NT2/D1 (cell line): ENCODE measurements around the gene PSMD12.
"Not testable (repeated sequence)": the region's sequence is repeated elsewhere in the genome, so short reads cannot be mapped to it uniquely, and the experiment has no call there.

ENCODE experiments used
- DNase-seq: peaks from one replicate; pipeline ENCODE4 v3.0.0-alpha.2; 2011; ENCODE audit warnings: low read depth, low spot score
- H3K27me3 ChIP-seq: 2 replicates; pipeline ENCODE4 v1.6.0; 2011; ENCODE audit warnings: mild to moderate bottlenecking; ENCODE audit not compliant: insufficient read length, insufficient read depth
- H3K36me3 ChIP-seq: 2 replicates; pipeline ENCODE4 v1.6.1; 2011; ENCODE audit warnings: mild to moderate bottlenecking, low read length, mixed read lengths; ENCODE audit not compliant: insufficient read depth, insufficient read length
- H3K4me1 ChIP-seq: 2 replicates; pipeline ENCODE4 v1.5.1; 2011; ENCODE audit not compliant: insufficient read depth, insufficient read length
- H3K4me3 ChIP-seq: 2 replicates; pipeline ENCODE4 v1.5.1; 2011; ENCODE audit warnings: low read depth; ENCODE audit not compliant: insufficient read length
- H3K9ac ChIP-seq: 2 replicates; pipeline ENCODE4 v1.6.0; 2011; ENCODE audit warnings: low read depth; ENCODE audit not compliant: insufficient read length
- H3K9me3 ChIP-seq: 2 replicates; pipeline ENCODE4 v1.5.1; 2011; ENCODE audit warnings: mild to moderate bottlenecking, low read length; ENCODE audit not compliant: insufficient read depth
- SUZ12 ChIP-seq: IDR thresholded peaks from 2 replicates; pipeline ENCODE4 v1.6.1; 2011; ENCODE audit not compliant: insufficient read length, insufficient read depth; ENCODE audit errors: extremely low read depth
- YY1 ChIP-seq: IDR thresholded peaks from 2 replicates; pipeline ENCODE4 v1.6.1; 2011; ENCODE audit not compliant: insufficient read length, insufficient read depth
- ZNF274 ChIP-seq: IDR thresholded peaks from 2 replicates; pipeline ENCODE4 v1.6.1; 2011; ENCODE audit warnings: mild to moderate bottlenecking, low read depth, low read length

The PSMD12 gene

GRCh38 chr17:67392111-67392510 is 25.7 kb upstream of the PSMD12 start:
- Histone ChIP-seq H3K36me3 (no peaks in the 10 kb centered on the region), H3K4me3 (no peak overlapping the region), H3K4me1 (peaks cover 3% of the 10 kb centered on the region), H3K9ac (no peak overlapping the region), H3K27me3 (no peaks in the 10 kb centered on the region), H3K9me3 (no peaks in the 10 kb centered on the region)
- no peak for DNase-seq
- TF ChIP-seq YY1 (no peak), ZNF274 (no peak), SUZ12 (no peak)

- DNase-seq, result no peak
- Histone ChIP-seq H3K4me1 (peaks cover 3% of the 10 kb centered on the region), H3K9ac (no peak overlapping the region), H3K36me3 (no peaks in the 10 kb centered on the region), H3K9me3 (no peaks in the 10 kb centered on the region), H3K27me3 (no peaks in the 10 kb centered on the region), H3K4me3 (no peak overlapping the region)
- TF ChIP-seq SUZ12, result no peak
- TF ChIP-seq YY1, result no peak
- no peak for TF ChIP-seq ZNF274
Observed at GRCh38 chr17:67390646-67391361, 24.4 kb upstream of the PSMD12 start.

- H3K27me3 ChIP-seq, result no peaks in the 10 kb centered on the region
- H3K9me3 ChIP-seq, result peaks cover 3% of the 10 kb centered on the region; the same call in 1 of the 2 replicates
- peaks cover 3% of the 10 kb centered on the region for H3K4me1 ChIP-seq
- no peak overlapping the region for H3K4me3 ChIP-seq
- no peak overlapping the region for H3K9ac ChIP-seq
- H3K36me3 ChIP-seq, result no peaks in the 10 kb centered on the region
- DNase-seq, result no peak
- TF ChIP-seq SUZ12 (no peak), YY1 (no peak), ZNF274 (no peak)
Observed at GRCh38 chr17:67390006-67390645, 23.7 kb upstream of the PSMD12 start.

GRCh38 chr17:67388986-67389385 is 22.6 kb upstream of the PSMD12 start:
- no peak overlapping the region for H3K4me3 ChIP-seq
- peaks cover 14% of the 10 kb centered on the region; the same call in 1 of the 2 replicates for H3K9me3 ChIP-seq
- no peaks in the 10 kb centered on the region for H3K27me3 ChIP-seq
- no peak for DNase-seq
- H3K36me3 ChIP-seq, result no peaks in the 10 kb centered on the region
- TF ChIP-seq YY1, result no peak
- no peak for TF ChIP-seq SUZ12
- no peak for TF ChIP-seq ZNF274
- H3K4me1 ChIP-seq, result peaks cover 3% of the 10 kb centered on the region
- H3K9ac ChIP-seq, result no peak overlapping the region

GRCh38 chr17:67388536-67388935 is 22.2 kb upstream of the PSMD12 start:
- not testable (repeated sequence) for H3K36me3 ChIP-seq, DNase-seq, H3K27me3 ChIP-seq, H3K9ac ChIP-seq, H3K4me3 ChIP-seq, H3K4me1 ChIP-seq
- H3K9me3 ChIP-seq, result peaks cover 15% of the 10 kb centered on the region; the same call in 1 of the 2 replicates

GRCh38 chr17:67386965-67387551 is 20.7 kb upstream of the PSMD12 start:
- TF ChIP-seq ZNF274 (no peak), YY1 (no peak), SUZ12 (no peak)
- Histone ChIP-seq H3K27me3 (no peaks in the 10 kb centered on the region), H3K9ac (no peak overlapping the region), H3K9me3 (peaks cover 15% of the 10 kb centered on the region; the same call in 1 of the 2 replicates), H3K4me1 (peaks cover 3% of the 10 kb centered on the region), H3K36me3 (no peaks in the 10 kb centered on the region), H3K4me3 (no peak overlapping the region)
- no peak for DNase-seq
